ENCODE measurements around the gene DNM2. TPM values are rescaled to one million over a fixed set of nuclear protein-coding genes. Genes with fewer than 3 reads are reported as not detected.
"Not testable (repeated sequence)": the region's sequence is repeated elsewhere in the genome, so short reads cannot be mapped to it uniquely, and the experiment has no call there.

DNM2 gene
- total RNA-seq, 1 experiment from 2014 or later, result 121 TPM

DNA sequence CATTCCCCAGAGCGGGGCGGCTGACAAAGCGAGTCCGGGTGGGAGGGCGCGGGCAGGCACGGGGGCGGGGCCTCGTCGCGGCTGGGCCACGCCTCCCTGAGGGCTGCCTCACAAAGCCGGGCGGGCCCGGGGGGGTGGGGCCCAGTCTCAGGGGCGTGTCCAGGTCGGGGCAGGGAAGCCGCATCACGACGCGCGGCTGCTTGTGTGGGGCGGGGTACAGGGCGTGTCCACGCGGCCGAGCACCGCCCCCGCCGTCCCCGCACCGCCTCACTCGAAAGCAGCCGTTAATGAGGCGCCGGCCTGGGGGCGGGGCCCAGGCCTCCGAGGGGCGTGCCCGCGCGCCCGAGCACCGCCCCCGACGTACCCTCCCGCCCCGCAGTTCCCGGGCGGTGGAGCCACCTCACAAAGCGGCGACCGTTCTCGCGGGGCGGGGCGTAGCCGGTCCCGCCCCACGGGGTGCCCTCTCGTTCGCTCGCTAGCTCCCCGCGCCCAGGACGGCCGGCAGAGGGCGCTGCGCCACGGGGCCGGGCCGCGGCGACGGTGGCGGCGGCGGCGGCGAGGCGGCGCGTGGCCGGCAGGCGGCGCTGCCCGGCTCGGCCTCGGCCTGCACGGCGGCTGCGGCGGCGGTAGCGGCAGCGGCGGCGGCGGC, 153.2 kb downstream of the DNM2 start, which contains the start of gene CARM1:
CARM1 (plus strand) TSS at position 599 of the 649 bp plus-strand sequence. CDS start 150 bp downstream, outside the sequence.
- peak; percentile 99 for DNase-seq (ENCODE audit: low spot score)
- in situ Hi-C loops (cut with HindIII; ENCODE audit: low sequenced_read_pairs), result no loop called here

DNA sequence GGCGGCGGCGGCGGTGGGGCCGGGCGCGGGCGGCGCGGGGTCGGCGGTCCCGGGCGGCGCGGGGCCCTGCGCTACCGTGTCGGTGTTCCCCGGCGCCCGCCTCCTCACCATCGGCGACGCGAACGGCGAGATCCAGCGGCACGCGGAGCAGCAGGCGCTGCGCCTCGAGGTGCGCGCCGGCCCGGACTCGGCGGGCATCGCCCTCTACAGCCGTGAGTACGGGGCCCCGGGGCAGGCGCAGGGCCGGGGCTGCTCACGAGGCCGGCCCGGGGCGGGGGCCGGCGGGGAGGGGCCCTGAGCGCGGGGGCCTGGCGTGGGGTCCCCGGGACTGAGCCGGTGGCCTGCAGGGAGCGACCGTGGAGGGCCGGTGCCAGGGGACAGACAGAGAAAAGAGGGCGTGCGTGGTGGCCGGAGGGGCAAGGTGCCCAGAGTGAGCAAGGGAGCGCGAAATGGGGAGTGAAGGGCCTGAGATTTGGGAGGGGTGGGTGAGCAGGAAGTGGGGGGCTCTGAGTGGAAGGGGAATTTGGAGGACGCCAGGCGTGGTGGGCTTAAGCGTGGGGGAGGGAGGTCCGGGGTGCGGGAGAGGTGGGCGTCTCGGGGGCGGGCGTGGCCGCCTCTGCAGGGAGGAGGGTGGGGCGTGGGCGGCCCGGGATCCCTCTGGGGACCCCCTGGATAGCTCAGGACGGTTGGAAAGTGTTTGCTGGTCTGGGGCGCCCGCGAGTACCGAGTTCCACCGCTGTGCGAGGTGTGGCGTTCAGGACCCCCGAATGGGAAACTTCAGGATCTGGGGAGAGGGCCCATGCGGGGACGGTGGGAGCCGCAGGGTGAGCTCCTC, 154.0 kb downstream of the DNM2 start:
- in situ Hi-C loops (cut with HindIII; ENCODE audit: low sequenced_read_pairs), result no loop called here

DNA sequence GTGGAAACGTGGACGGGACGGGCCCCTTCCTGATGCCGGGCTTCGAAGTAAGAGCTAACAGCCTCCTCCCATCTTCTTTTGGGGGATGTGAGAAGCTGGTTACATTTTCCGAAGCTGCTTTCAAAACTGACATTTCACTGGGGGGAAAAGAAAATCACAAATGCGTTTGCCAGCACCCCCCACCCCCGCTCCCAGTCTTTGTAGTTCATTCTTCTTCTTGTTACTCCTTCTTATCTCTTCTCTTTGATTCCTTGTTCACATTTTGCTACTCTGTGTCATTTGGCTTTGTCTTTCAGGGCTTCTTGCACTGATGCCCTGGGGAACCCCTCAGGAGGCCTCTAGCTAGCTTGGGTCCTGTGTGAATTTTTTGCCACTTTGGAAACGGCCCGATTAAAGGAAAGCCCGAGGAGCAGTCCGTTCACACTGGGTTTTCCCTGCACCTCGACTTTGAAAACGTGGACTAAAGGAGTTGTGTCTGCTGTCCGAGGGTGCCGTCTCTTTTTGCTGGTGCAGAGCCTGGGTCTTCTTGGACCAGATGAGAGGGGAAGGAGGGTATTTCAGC, 154.7 kb downstream of the DNM2 start:
- no peak for DNase-seq (ENCODE audit: low spot score)
- in situ Hi-C loops (cut with HindIII; ENCODE audit: low sequenced_read_pairs), result no loop called here

More for the DNA sequence above, 154.0 kb downstream of the DNM2 start:
- DNase-seq (ENCODE audit: low spot score), result no peak

DNA sequence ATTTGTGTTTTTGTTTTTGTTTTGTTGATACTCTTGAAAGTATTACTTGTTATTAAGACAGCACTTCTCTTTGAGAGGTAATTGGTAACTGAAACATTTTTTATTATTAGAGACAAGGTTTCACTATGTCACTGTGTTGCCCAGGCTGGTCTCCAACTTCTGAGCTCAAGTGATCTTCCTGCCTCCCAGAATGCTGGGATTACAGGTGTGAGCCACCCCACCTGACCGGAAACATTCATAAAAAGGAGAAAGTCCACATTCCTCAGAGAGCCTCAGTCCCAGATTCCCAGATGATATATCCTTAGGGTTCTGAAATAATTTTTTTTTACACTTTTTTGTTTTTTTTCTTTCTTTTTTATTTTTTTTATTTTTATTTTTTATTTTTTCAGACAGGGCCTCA, 156.1 kb downstream of the DNM2 start:
- in situ Hi-C loops (cut with HindIII; ENCODE audit: low sequenced_read_pairs), result no loop called here
- DNase-seq (ENCODE audit: low spot score), result no peak

DNA sequence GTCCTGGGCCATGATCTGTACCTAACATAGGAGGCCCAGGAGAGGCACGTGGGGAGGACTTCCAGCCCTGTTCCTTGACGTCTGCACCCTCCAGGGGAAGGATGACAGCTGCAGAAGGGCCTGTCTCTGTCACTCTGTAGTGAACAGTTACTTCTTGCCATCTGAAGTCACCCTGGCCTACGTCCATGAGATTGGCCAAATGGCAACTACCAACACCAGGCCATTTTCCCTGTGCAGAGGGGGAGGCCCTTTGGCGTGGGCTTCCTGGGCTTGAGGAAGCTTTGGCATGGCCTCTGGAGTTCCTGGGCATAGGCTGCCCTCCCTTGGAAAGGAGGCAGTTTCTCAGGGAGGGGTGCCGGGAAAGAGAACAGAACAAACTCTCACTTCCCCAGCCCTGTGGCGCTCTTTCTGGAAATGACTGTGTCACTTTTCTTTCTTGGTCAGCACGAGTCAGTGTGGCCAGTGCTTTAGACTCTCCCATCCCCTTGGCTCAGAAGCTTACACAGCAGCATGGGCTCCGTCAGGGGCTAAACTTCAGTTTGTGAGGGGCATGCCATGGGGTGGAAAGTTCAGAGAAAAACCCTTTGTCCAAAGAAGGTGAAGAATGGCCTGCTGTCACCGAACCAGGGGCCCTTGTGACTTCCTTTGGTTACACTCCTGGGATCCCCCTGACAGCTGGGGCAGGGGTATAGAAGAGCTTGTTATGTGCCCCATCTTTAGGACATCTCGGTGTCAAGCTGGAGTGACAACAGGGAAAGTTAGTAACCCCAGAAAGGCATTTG, 158.8 kb downstream of the DNM2 start:
- DNase-seq (ENCODE audit: low spot score), result no peak
- in situ Hi-C loops (cut with HindIII; ENCODE audit: low sequenced_read_pairs), result no loop called here

DNA sequence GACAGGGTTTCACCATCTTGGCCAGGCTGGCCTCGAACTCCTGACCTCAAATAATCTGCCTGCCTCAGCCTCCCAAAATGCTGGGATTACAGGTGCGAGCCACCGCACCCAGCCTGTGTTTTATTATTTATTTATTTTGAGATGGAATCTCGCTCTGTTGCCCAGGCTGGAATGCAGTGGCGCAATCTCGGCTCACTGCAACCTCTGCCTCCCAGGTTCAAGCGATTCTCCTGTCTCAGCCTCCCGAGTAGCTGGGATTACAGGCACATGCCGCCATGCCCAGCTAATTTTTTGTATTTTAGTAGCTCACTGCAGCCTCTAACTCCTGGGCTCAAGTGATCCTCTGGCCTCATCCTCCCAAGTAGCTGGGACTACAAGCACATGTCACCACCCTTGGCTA, 159.7 kb downstream of the DNM2 start:
- DNase-seq (ENCODE audit: low spot score); in situ Hi-C loops (cut with HindIII; ENCODE audit: low sequenced_read_pairs): not testable (repeated sequence)

DNA sequence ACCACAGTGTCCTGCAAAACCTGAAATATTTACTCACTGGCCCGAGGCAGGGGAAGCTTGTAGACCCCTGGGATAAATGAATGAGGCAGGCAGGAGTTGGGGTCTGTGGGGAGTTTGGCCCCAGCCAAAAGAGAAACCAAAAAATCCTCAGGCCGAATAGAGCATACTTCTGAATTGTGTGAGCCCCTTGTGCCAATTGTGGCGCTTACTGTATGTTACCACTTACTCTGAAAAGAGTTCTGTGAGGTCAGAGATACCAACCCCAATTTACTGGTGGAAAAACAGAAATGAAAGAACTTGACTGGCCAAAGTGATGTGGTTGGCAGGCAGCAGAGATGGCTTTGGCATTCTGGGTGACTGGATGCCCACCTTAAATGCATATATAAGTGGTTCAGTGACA, 160.4 kb downstream of the DNM2 start:
- in situ Hi-C loops (cut with HindIII; ENCODE audit: low sequenced_read_pairs), result no loop called here
- DNase-seq (ENCODE audit: low spot score), result no peak

Other genes starting within 250 kb of the DNM2 start
- gene KEAP1, start 214.7 kb upstream of the DNM2 start, total RNA-seq (2014; rRNA removed; shearing (Covaris generic)), result 141 and 143 TPM in 2 replicates
- gene S1PR5, start 200.6 kb upstream of the DNM2 start, total RNA-seq (2014; rRNA removed; shearing (Covaris generic)), result 13.5 and 22.1 TPM in 2 replicates
- gene ATG4D, start 174.2 kb upstream of the DNM2 start, total RNA-seq (2014; rRNA removed; shearing (Covaris generic)), result 50.9 and 58.5 TPM in 2 replicates
- gene KRI1, start 152.1 kb upstream of the DNM2 start, total RNA-seq (2014; rRNA removed; shearing (Covaris generic)), result 17.4 and 27.0 TPM in 2 replicates
- gene CDKN2D, start 149.1 kb upstream of the DNM2 start, total RNA-seq (2014; rRNA removed; shearing (Covaris generic)), result 12.4 and 15.6 TPM in 2 replicates
- gene AP1M2, start 130.8 kb upstream of the DNM2 start, total RNA-seq (2014; rRNA removed; shearing (Covaris generic)), result 75.0 and 80.7 TPM in 2 replicates
- 7.4 and 12.8 TPM in 2 replicates for gene SLC44A2, start 92.5 kb upstream of the DNM2 start, total RNA-seq (2014; rRNA removed; shearing (Covaris generic))
- 363 and 464 TPM in 2 replicates for gene ILF3, start 63.7 kb upstream of the DNM2 start, total RNA-seq (2014; rRNA removed; shearing (Covaris generic))
- 85.4 and 93.4 TPM in 2 replicates for gene QTRT1, start 16.6 kb upstream of the DNM2 start, total RNA-seq (2014; rRNA removed; shearing (Covaris generic))
- gene TMED1, start 118.1 kb downstream of the DNM2 start, total RNA-seq (2014; rRNA removed; shearing (Covaris generic)), result 62.9 and 74.7 TPM in 2 replicates
- not detected in 2 replicates for gene C19orf38, start 130.3 kb downstream of the DNM2 start, total RNA-seq (2014; rRNA removed; shearing (Covaris generic))
- 41.8 and 54.2 TPM in 2 replicates for gene CARM1, start 153.5 kb downstream of the DNM2 start, total RNA-seq (2014; rRNA removed; shearing (Covaris generic))
- 42.5 and 71.1 TPM in 2 replicates for gene YIPF2, start 210.6 kb downstream of the DNM2 start, total RNA-seq (2014; rRNA removed; shearing (Covaris generic))
- 58.4 and 70.7 TPM in 2 replicates for gene TIMM29, start 210.7 kb downstream of the DNM2 start, total RNA-seq (2014; rRNA removed; shearing (Covaris generic))
- 214 and 281 TPM in 2 replicates for gene SMARCA4, start 243.0 kb downstream of the DNM2 start, total RNA-seq (2014; rRNA removed; shearing (Covaris generic))